GM10266 (cell line): ENCODE results near the gene TAS2R40.

Experiments
- DNase-seq: peaks from one replicate; pipeline ENCODE4 v3.0.0; 2012; ENCODE audit errors: extremely low spot score
- TF ChIP-seq, protein P1 (sequence below): IDR thresholded peaks from 2 replicates; pipeline ENCODE4 v1.5.1; 2012; ENCODE audit warnings: mild to moderate bottlenecking, low read depth; ENCODE audit not compliant: control insufficient read depth, insufficient read depth; ENCODE audit errors: missing control alignments

The TAS2R40 gene

DNA sequence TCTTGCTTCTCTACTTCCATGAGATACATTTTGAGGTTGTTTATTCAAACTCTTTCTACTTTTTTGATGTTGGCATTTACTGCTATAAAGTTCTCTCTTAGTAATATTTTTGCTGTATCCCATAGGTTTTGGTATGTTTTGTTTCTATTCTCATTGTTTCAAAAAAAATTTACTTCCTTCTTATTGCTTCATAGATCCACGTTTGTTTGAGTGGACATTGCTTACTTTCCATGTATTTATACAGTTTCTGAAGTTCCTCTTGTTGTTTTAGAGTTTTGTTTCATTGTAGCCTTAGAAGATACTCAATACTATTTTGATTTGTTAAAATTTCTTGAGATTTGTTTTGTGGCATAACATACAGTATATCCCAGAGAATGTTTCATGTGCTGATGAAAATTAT, 13.7 kb downstream of the TAS2R40 start:
- TF ChIP-seq, protein P1, sequence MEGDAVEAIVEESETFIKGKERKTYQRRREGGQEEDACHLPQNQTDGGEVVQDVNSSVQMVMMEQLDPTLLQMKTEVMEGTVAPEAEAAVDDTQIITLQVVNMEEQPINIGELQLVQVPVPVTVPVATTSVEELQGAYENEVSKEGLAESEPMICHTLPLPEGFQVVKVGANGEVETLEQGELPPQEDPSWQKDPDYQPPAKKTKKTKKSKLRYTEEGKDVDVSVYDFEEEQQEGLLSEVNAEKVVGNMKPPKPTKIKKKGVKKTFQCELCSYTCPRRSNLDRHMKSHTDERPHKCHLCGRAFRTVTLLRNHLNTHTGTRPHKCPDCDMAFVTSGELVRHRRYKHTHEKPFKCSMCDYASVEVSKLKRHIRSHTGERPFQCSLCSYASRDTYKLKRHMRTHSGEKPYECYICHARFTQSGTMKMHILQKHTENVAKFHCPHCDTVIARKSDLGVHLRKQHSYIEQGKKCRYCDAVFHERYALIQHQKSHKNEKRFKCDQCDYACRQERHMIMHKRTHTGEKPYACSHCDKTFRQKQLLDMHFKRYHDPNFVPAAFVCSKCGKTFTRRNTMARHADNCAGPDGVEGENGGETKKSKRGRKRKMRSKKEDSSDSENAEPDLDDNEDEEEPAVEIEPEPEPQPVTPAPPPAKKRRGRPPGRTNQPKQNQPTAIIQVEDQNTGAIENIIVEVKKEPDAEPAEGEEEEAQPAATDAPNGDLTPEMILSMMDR = no peak
- DNase-seq = no peak

DNA sequence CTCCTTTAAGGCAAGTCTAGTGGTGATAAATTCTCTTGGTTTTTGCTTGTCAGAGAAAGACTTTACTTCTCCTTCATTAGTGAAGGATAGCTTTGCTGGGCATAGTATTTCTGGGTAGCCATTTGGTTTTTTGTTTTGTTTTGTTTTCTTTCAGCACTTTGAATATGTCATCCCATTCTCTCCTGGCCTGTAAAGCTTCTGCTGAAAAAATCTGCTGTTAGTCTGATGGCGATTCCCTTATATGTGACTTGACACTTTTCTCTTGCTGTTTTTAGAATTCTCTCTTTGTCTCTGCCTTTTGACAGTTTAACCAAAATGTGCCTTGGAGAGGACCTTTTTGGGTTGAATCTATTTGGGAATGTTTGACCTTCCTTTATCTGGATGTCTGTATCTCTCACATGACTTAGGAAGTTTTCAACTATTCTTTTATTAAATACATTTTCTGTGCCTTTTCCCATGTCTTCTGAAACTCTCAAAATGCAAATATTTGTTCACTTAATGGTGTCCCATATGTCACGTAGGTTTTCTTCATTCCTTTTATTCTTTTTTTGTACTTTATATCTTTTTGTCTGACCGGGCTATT, 14.7 kb downstream of the TAS2R40 start:
- no peak for DNase-seq
- TF ChIP-seq, protein P1 = no peak

DNA sequence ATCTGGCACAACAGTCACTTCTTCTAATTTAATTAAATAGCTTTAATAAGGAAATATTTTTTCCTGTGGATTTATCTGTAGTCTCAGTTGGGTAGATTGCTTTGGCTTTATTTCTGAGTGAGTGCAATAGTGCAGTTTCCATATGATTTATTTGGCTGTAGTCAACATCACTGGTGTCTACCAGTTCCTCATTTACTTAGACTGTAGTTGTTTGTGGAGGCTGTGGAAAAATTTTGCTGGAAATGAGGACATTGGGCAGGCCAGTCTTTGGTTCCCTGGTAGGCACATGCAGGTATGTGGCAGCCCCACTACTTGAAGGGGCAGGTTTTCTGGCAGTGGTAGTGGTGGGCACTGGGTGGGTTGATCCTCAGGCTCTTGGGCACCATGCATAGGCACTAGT, 15.5 kb downstream of the TAS2R40 start:
- TF ChIP-seq, protein P1 = no peak
- DNase-seq = no peak

DNA sequence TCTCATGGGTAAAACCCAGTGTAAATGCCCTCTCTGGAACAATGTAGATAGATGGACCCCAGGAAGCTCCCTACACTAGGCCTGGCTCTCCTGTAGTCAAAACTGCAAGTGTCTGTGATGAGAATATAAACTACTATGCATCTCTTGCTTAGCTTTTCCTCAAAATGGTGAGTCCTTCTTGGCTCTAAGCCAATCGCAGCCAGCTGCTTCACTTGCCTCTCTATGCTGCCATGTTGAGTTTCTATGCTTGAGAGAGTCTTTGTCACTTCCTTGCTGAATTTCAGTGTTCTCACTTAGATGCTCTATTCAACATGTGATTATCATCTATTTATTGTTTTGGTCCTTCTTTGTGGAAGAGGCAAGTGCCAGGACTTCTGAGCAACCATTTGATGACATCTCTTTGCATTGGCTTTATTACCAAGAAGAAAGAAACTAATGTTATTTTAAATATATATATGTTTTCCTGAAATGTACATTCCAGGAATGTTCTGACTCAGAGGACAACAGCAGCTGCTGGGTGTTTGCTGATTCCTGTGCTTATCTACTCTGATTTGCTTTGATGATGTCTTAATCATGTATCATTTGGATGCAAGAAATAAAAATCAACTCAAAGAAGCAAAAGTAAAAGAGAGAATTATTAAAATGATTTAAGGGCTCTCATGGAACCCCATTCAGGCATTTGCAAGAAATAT, 16.6 kb downstream of the TAS2R40 start:
- DNase-seq = no peak
- TF ChIP-seq, protein P1 = no peak

DNA sequence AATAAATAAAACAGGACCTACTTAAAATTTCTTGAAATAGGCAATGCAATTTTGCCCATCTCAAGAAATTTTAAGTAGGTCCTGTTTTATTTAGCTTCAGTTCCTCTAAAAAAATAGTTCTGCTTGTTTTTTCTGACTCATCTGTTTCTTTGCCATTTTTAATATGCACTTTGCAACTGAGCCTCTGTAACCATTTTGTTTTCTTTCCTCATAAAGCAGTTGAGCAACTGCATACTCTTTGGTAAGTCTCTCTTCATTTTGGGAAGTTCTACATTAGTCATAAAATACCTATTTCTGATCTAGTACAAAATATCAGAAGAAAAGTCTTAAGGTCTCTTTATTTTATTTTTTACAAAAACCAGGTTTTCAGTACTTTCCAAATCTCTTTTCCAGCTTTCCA, 18.0 kb downstream of the TAS2R40 start:
- TF ChIP-seq, protein P1 = no peak
- no peak for DNase-seq

DNA sequence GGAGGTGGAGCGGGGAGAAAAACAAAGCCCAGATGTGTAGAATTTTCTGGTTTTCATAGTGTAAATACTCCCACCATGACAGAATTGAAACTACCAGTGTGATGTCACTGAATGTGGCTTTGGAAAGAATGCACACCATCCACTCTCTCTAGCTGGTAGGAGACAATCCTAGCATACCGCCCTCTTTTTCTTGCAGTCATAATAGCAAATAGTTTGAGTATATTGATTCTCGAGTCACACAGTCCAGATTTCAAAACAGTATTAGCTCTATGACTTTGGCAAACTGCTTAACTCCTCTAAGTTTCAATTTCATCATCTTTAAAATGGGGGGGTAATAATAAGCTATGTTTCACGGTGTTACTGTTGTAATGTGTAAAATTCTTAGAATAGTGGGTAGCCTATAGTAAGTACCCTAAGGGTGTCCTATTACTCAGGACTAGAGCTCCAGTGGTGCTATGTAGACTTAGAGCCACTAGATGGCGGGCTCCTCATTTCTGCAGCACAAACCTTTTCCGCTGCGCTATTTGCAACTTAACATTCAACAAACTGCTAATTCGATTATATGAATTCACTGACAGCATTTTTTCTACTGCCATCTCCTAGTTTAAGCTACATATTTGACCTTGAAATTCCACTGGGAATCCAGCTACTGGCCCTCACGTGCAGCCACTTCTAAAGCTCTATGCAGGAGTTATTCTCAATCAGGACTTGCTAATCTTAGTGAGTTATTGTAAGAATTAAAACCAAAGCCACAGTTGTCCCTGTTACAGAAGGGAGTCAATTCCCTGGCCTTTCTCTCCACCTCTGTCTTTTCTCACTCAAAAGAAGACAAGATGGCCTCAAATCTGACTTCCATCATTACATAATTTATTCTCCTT, 18.7 kb downstream of the TAS2R40 start:
- DNase-seq = peak; percentile 57
- TF ChIP-seq, protein P1 = peak; percentile 88

DNA sequence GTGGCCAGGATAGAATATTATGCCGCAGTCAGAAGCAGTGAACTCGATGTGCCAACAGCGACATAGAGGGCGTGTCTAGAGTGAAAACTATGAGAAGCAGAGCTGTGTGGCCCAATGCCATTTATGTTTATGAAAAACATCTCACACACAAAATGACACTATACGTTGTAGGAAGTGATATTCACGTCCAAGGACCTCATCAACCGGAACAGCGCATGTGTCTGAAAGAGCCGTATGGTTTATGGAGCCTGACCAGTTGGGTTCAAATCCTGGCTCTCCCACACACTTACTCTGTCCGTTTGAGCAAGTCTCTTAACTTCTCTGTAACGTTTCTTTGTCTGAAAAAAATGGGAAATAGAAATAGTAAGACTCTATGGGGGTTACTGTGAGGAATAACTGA, 20.5 kb downstream of the TAS2R40 start:
- DNase-seq = no peak
- TF ChIP-seq, protein P1 = no peak
